Effector CD8-positive, alpha-beta T cell (primary cell): ENCODE data around the gene OLIG2.

Source experiments
- DNase-seq: peaks from one replicate; lab custom pipeline; 2025; lab: John Stamatoyannopoulos, UW

OLIG2 gene

GRCh38 chr21:33064623-33065390, 39.1 kb downstream of the OLIG2 start:
- no peak for DNase-seq

DNA sequence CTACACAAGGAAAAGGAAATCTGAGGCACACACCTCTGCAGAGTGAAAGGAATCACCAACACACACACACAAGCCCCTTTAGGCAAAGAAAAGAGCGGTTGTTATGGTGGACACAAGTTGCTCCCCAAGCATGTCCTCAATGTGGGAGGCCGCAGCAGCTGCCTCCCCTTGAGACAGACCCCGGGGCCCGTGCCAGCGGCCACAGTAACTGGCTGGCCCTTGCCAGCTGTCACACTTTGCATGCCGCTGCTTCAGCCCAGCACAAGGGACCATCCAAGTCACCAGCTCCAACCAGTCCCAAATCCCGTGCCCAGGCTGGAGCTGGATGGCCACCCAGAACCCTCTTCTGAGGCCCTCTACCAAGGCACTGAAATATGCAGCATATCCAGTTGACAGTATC, 41.3 kb downstream of the OLIG2 start:
- no peak for DNase-seq

- no peak for DNase-seq
These were observed 41.7 kb downstream of the OLIG2 start for GRCh38 chr21:33067457-33067856.

GRCh38 chr21:33069243-33069642, 43.5 kb downstream of the OLIG2 start:
- DNase-seq, result no peak

- no peak for DNase-seq
These were observed 43.9 kb downstream of the OLIG2 start for GRCh38 chr21:33069645-33069993.

DNA sequence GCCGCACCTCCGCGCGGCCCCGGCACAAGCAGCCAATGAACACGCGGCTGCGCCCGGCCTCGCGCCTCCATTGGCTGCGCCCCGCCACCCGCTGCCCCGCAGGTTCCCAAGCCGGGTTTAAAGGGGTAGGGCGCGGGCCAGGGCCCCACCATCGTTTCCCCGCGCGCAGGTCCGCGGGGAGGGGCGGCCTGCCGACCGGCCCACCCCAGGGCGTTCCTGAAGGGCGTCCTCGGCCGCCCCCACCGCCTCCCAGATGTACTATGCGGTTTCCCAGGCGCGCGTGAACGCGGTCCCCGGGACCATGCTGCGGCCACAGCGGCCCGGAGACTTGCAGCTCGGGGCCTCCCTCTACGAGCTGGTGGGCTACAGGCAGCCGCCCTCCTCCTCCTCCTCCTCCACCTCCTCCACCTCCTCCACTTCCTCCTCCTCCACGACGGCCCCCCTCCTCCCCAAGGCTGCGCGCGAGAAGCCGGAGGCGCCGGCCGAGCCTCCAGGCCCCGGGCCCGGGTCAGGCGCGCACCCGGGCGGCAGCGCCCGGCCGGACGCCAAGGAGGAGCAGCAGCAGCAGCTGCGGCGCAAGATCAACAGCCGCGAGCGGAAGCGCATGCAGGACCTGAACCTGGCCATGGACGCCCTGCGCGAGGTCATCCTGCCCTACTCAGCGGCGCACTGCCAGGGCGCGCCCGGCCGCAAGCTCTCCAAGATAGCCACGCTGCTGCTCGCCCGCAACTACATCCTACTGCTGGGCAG, 44.4 kb downstream of the OLIG2 start, which contains the start of gene OLIG1:
Gene OLIG1 (plus strand): TSS at position 148 of the 750 bp plus-strand sequence. CDS start 106 bp downstream, at position 254.
- DNase-seq, result no peak

DNA sequence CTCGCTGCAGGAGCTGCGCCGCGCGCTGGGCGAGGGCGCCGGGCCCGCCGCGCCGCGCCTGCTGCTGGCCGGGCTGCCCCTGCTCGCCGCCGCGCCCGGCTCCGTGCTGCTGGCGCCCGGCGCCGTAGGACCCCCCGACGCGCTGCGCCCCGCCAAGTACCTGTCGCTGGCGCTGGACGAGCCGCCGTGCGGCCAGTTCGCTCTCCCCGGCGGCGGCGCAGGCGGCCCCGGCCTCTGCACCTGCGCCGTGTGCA, 44.9 kb downstream of the OLIG2 start:
- no peak for DNase-seq

DNA sequence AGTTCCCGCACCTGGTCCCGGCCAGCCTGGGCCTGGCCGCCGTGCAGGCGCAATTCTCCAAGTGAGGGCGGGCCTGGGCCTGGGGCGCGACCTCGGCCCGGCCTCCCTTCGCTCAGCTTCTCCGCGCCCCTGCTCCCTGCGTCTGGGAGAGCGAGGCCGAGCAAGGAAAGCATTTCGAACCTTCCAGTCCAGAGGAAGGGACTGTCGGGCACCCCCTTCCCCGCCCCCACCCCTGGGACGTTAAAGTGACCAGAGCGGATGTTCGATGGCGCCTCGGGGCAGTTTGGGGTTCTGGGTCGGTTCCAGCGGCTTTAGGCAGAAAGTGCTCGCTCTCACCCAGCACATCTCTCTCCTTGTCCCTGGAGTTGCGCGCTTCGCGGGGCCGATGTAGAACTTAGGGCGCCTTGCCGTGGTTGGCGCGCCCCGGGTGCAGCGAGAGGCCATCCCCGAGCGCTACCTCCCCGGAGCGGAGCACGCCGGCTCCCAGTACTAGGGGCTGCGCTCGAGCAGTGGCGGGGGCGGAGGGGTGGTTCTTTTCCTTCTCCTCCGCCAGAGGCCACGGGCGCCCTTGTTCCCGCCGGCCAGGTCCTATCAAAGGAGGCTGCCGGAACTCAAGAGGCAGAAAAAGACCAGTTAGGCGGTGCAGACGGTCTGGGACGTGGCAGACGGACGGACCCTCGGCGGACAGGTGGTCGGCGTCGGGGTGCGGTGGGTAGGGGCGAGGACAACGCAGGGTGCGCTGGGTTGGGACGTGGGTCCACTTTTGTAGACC, 45.4 kb downstream of the OLIG2 start:
- DNase-seq, result no peak

DNA sequence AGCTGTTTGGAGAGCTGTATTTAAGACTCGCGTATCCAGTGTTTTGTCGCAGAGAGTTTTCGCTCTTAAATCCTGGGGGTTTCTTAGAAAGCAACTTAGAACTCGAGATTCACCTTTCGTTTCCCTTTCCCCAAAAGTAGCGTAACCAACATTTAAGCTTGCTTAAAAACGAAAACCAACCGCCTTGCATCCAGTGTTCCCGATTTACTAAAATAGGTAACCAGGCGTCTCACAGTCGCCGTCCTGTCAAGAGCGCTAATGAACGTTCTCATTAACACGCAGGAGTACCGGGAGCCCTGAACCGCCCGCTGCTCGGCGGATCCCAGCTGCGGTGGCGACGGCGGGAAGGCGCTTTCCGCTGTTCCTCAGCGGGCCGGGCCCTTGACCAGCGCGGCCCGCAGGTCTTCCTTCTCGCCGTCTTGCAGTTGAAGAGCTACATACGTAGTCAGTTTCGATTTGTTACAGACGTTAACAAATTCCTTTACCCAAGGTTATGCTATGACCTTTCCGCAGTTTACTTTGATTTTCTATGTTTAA, 46.1 kb downstream of the OLIG2 start:
- no peak for DNase-seq

DNA sequence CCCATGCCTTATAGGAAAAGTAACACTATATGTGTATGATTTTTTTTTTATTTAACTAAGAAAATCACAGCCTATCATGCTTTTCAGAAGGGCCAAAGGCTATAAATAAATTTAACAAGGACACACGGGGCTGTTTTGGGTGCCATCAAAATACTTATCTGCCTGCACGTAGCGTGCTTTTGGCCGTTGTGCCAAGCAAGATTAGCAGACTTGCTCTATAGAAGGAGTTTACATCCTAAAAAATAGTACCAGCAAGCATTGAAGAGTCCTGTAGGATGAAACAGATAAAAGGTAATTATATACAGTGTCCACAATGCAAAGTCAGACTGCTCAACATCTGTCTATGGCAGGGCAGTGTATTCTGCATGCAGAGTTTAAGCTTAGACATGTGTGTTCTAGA, 47.9 kb downstream of the OLIG2 start:
- no peak for DNase-seq

DNA sequence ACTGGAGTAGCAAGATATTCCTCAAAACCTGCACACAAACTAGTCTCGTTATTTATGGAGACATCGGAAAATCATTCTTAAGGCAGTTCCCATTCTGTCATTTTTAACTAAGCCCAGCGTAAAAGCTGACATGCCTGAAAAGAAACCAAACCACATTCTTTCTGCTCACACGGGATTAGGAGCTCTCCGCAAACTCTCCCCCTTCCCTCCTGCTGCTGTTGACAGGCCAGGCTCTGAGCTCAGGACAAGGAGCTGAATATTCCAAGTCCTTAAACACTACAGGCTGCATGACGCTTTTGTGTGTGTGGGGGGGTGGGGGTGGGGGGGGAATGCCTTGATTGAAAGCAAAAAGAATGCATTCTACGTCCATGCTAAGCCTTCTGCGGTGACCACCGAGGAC, 49.4 kb downstream of the OLIG2 start:
- DNase-seq, result no peak

GRCh38 chr21:33075596-33076195, 50.0 kb downstream of the OLIG2 start:
- DNase-seq, result no peak

- DNase-seq, result no peak
These were observed 51.0 kb downstream of the OLIG2 start for GRCh38 chr21:33076600-33077329.
